ENCODE data around the gene GNG3.
"Not testable (repeated sequence)": the region's sequence is repeated elsewhere in the genome, so short reads cannot be mapped to it uniquely, and the experiment has no call there.

GNG3 gene

DNA sequence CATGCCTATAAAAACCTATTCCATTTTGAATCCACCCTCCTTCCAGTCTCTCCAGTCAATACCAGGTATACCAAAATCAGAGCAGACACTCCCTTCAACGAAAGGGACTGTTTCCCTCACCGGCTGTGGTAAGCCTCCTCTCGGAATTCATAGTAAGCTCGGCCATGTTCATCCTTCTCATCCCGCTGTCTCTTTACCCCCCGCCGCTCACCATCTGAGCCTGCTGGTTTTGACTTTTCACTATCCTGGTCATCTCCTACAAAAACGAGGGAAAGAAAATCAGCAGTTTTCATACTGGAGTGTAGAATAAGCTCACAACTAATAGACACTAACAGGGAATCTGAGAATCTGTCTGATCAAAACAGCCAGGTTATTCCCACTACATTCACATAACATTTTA is 16.7 kb downstream of the GNG3 start:
- H3K4me1 Mint-ChIP-seq = peaks cover 33% of the 10 kb centered on the region
- DNase-seq (ENCODE audit: low spot score in 2 of 2) = no peak

DNA sequence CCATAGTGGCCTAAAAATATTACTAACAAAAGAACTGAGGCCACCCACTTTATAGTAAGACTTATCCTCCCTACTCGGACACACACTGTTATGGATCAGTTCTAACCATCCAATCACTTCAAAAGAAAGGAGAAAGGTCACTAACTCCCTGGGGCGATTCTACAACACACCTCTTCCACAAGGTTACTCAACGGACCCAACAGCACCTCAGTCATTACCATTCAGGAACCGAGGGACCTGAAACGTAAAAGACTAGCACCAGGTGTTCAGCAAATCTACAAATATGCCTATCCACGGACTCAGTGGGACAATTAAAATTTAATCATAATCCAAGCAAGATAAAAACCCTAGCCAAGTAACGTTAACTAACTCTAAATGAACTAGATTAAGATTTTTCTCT is 18.2 kb downstream of the GNG3 start:
- Mint-ChIP-seq H3K9me3 (no peaks in the 10 kb centered on the region), H3K4me3 (peak overlapping the region; percentile 89), H3K36me3 (peaks cover 95% of the 10 kb centered on the region), H3K4me1 (peaks cover 23% of the 10 kb centered on the region), H3K27ac (peak overlapping the region; percentile 99)
- DNase-seq (ENCODE audit: low spot score in 2 of 2) (no peak), ATAC-seq (no peak)

More for the DNA sequence above, 16.7 kb downstream of the GNG3 start:
- Mint-ChIP-seq H3K36me3 (peaks cover 98% of the 10 kb centered on the region), H3K27ac (peak overlapping the region; percentile 99), H3K4me3 (peak overlapping the region; percentile 89), H3K9me3 (no peaks in the 10 kb centered on the region)
- no peak for ATAC-seq

DNA sequence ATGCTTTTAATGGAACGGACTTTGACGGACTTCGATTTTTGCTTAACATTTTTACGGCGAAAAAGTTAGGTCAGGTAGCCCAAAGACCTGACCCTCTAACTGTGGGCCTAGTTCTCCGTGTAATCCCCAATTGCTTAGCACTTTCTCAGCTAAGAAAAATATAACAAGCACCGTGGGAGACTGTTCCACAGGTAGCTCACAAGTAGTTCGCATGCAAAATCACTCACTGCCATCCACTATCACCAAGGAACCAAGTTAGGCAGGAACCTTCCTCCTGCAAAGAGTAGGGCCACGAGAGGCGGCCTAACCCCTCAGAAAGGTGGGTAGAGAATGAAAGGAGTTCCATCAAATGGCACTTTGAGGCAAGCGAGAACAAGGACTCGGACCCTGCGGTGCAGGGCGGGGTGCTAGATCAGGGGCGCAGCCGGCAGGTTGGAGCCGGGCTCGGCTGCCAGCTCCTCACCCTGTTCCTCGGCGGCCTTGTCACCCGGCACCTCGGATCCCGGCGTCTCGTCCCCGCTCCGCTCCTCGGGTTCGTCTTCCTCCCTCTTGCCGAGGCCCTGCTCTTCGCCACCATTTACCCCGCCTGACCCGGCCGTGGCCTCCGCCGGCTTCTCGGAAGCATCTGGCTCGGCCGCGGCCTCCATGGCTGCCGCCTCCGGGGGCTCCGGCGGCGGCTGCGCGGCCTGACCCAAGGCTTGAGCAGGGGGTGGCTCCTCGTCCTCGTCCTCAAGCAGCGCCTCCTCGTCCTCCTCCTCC is 18.9 kb downstream of the GNG3 start:
- H3K4me3 Mint-ChIP-seq = peak overlapping the region; percentile 89
- peaks cover 28% of the 10 kb centered on the region for H3K4me1 Mint-ChIP-seq
- no peaks in the 10 kb centered on the region for H3K9me3 Mint-ChIP-seq
- DNase-seq (ENCODE audit: low spot score in 2 of 2) (peak in 1 of 2 donors; percentile 70), ATAC-seq (no peak)
- peak overlapping the region; percentile 99 for H3K27ac Mint-ChIP-seq
- H3K36me3 Mint-ChIP-seq = peaks cover 95% of the 10 kb centered on the region

DNA sequence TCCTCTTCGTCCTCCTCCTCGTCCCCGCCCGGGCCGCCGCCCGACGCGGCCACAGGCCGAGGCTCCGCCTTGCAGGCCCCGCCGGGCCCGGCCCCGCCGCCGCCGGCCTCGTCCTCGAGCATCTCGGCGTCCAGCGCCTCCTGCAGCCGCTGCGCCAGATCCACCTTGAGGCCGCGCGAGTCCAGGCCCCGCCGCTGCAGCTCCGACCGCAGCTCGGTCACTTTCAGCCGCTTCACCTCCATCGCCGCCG is 19.4 kb downstream of the GNG3 start:
- no peak for DNase-seq (ENCODE audit: low spot score in 2 of 2)
- ATAC-seq = peak; percentile 12
- peak overlapping the region; percentile 99 for H3K27ac Mint-ChIP-seq
- H3K4me1 Mint-ChIP-seq = peaks cover 30% of the 10 kb centered on the region
- no peaks in the 10 kb centered on the region for H3K9me3 Mint-ChIP-seq
- H3K4me3 Mint-ChIP-seq = peak overlapping the region; percentile 89
- H3K36me3 Mint-ChIP-seq = peaks cover 95% of the 10 kb centered on the region

DNA sequence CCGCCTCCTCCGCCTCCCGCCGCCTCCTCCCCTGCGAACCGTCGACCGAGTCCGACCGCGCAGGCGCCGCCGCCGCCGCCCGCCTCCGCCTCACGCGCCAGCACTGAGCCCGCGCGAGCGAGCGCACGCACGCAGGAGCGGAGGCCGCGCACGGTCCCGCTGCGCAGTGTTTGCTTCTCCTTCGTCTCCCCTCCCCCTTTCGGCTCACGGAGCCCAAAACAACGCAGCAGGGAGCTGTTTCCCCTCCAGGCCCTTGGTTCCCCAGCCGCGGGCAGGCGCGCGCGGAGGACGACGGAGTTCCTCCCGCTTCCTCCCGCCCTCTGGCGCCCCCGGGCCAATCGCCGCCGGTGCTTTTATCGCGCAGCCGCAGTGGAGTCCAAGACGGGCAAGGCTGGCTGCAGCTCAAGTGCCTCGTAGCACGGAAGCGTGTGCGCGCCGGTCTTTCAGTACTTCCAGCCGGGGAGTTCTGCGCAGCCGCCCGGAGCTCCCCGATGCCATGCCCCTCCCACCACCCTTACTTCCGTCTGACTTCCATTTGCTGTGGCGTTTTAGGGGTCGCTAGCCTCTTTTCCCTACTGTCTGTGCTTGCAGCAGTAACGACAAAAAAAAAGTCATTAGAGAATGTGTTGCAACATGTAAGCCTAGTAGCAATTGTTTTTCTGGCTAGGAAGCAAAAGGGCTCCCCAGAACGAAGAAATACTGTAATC is 19.8 kb downstream of the GNG3 start, which contains the start of gene HNRNPUL2:
HNRNPUL2 (minus strand) TSS at position 293 of the 707 bp plus-strand sequence. CDS start 301 bp downstream, outside the sequence.
- peak; percentile 98 to 99 for DNase-seq (ENCODE audit: low spot score in 2 of 2)
- no peaks in the 10 kb centered on the region for H3K9me3 Mint-ChIP-seq
- H3K4me1 Mint-ChIP-seq = peaks cover 30% of the 10 kb centered on the region
- H3K27ac Mint-ChIP-seq = peak within 1 kb of the TSS; percentile 99
- H3K36me3 Mint-ChIP-seq = peaks cover 95% of the 10 kb centered on the region
- peak; percentile 89 for ATAC-seq
- peak within 1 kb of the TSS; percentile 89 for H3K4me3 Mint-ChIP-seq

DNA sequence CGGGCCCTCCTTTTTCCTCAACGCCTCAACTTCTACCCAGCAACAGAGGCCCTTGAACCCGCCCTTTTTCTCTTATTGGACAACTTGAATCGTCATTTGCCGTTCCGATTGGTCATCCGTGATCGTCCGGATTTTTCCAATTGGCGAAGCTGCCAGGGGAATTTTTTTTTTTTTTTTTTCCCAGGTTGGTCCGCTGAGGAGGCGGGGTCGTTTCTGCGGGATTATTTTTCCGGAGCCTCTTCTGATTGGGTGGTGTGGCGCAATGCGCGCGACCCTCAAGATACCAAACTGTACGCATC is 20.3 kb downstream of the GNG3 start:
- peak in 1 of 2 donors; percentile 61 for DNase-seq (ENCODE audit: low spot score in 2 of 2)
- H3K4me1 Mint-ChIP-seq = peaks cover 30% of the 10 kb centered on the region
- peak overlapping the region; percentile 89 for H3K4me3 Mint-ChIP-seq
- peak overlapping the region; percentile 99 for H3K27ac Mint-ChIP-seq
- H3K36me3 Mint-ChIP-seq = peaks cover 95% of the 10 kb centered on the region
- no peaks in the 10 kb centered on the region for H3K9me3 Mint-ChIP-seq
- ATAC-seq = peak; percentile 77

DNA sequence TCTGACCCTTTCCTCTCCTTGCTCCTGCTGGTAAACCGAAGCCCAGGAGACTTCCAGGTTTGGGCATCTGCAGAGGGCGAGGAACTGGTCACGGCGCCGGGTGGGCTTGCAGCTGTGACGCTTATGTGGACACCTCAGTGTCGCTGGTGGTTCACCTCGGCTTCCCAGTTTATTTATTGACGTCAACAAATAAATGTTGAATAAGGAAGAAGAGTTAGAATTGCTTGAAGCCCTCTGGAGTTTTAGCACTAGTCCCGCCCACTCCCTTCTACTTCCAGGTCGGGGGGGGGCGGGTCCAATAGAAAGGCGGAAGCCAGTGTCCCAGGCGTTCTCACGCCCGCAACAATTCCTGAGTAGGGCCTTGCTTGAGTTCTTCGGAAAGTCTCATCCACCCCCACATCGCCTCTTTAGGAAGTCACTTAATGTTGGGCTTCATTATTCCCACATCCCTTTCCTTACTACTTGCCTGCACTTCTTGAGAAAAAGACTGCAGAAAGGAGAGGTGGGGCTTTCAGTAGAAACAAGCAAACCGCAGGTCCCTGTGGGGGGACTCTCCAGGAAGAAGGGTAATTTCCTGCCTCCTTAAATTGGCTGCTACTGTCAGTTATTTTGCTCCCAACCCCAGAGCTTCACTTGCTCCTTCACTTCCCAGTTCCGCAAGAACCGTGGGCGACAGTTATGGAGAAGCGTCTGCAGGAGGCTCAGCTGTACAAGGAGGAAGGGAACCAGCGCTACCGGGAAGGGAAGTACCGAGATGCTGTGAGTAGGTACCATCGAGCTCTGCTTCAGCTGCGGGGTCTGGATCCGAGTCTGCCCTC is 20.9 kb downstream of the GNG3 start, which contains the start of gene TTC9C:
TTC9C (plus strand) TSS at position 316 of the 818 bp plus-strand sequence; CDS start at position 679, 363 bp downstream.
- H3K4me1 Mint-ChIP-seq = peaks cover 29% of the 10 kb centered on the region
- ATAC-seq (peak; percentile 36), DNase-seq (ENCODE audit: low spot score in 2 of 2) (peak; percentile 63 to 90)
- H3K27ac Mint-ChIP-seq = peak within 1 kb of the TSS; percentile 99
- H3K9me3 Mint-ChIP-seq = no peaks in the 10 kb centered on the region
- H3K36me3 Mint-ChIP-seq = peaks cover 95% of the 10 kb centered on the region
- peak within 1 kb of the TSS; percentile 89 for H3K4me3 Mint-ChIP-seq

DNA sequence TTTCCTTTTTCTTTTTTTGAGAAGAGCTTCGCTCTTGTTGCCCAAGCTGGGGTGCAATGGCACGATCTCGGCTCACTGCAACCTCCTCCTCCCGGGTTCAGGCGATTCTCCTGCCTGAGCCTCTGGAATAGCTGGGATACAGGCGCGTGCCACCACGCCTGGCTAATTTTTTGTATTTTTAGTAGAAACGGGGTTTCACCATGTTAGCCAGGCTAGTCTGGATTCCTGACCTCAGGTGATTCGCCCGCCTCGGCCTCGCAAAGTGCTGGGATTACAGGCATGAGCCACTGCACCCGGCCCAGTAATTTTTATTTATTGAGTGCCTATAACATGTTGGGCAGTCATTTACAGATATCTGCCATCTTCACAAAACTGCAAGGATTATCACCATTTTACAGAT is 22.6 kb downstream of the GNG3 start:
- Mint-ChIP-seq H3K4me1 (peaks cover 15% of the 10 kb centered on the region), H3K36me3 (peaks cover 93% of the 10 kb centered on the region), H3K4me3 (peak overlapping the region; percentile 89), H3K27ac (peak overlapping the region; percentile 14)
- not testable (repeated sequence) for ATAC-seq; H3K9me3 Mint-ChIP-seq; DNase-seq (ENCODE audit: low spot score in 2 of 2)

DNA sequence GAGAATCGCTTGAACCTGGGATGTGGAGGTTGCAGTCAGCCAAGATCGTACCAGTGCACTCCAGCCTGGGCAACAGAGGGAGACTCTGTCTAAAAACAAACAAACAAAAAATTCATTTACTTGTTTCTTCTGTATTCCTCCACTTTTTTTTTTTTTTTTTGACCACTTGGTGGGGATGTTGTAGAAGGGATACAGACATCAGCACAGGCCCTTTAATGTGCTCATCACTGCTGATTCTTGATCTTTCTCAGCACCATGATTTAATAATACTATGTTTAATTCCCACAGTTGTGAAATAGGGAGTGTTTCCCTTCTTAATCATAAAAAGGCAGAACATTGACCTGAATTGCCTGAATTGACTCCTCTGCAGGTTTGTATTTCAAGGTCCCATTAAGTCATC is 25.4 kb downstream of the GNG3 start:
- no peak for DNase-seq (ENCODE audit: low spot score in 2 of 2)

DNA sequence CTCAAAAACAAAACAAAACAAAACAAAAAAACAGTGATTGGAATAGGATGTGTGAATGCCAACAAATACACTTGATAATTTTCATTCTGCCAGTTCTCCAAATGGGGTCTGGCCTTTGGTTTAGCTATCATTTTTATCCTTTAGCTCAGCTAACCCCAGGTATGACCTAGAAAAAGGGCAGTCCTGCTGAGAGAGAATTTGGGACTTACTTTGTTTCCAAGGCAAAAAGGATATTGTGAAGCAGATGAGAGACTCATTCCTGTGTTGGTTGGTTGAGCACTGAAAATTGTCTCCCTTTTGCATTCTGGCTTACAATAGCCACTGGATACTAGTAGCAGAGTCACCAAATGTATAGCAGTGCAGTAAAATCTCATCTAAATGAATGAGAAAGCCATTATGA is 29.7 kb downstream of the GNG3 start:
- H3K4me3 Mint-ChIP-seq = no peak overlapping the region

More for the DNA sequence above, 25.4 kb downstream of the GNG3 start:
- Mint-ChIP-seq H3K4me3 (no peak overlapping the region), H3K4me1 (peaks cover 7% of the 10 kb centered on the region), H3K9me3 (no peaks in the 10 kb centered on the region), H3K36me3 (peaks cover 93% of the 10 kb centered on the region), H3K27ac (no peak overlapping the region)
- ATAC-seq = peak; percentile 40

DNA sequence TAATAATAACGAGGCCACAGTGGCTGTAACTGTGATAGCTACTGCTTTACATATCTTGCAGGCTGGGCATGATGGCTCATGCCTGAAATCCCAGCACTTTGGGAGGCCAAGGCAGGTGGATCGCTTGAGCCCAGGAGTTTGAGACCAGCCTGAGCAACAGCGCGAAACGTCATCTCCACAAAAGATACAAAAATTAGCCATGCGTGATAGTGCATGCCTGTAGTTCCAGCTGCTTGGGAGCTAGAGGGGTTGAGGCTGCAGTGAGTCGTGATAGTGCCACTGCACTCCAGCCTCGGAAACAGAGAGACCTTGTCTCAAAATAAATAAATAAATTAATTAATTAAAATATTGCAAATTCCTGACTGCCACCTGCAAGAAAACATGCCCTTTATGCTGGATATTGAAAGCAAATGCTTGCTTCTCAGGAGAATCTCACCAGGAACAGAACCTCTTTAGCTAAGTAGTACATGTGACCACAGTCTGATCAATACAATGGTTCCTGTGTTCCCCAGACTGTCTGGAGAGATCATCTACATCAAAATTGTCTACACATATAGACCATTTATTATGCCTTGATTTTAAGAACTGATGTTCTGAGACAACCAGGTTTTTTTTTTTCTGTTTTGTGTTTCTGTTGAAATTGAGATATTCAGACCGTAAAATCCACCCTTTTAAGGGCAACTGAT is 40.1 kb downstream of the GNG3 start:
- Mint-ChIP-seq H3K9me3 (no peaks in the 10 kb centered on the region), H3K4me1 (peaks cover 8% of the 10 kb centered on the region), H3K27ac (no peak overlapping the region), H3K4me3 (no peak overlapping the region), H3K36me3 (peaks cover 13% of the 10 kb centered on the region)
- ATAC-seq = no peak
- no peak for DNase-seq (ENCODE audit: low spot score in 2 of 2)

More for the DNA sequence above, 29.7 kb downstream of the GNG3 start:
- ATAC-seq (no peak), DNase-seq (ENCODE audit: low spot score in 2 of 2) (no peak)
- Mint-ChIP-seq H3K36me3 (peaks cover 98% of the 10 kb centered on the region), H3K9me3 (no peaks in the 10 kb centered on the region), H3K4me1 (no peaks in the 10 kb centered on the region), H3K27ac (no peak overlapping the region)

DNA sequence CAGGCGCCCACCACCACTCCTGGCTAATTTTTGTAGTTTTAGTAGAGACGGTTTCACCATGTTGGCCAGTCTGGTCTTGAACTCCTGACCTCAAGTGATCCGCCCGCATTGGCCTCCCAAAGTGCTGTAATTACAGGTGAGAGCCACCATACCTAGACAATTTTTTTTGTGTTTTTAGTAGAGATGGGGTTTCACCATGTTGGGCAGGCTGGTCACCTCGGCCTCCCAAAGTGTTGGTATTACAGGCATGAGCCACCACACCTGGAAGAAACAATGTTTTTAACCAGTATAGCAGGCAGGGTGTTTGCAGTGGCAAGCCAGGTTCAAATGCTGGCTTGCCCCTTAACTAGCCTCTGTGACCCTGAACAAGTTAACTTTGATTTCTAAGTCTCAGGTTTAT is 42.5 kb downstream of the GNG3 start:
- peaks cover 25% of the 10 kb centered on the region for H3K36me3 Mint-ChIP-seq
- H3K9me3 Mint-ChIP-seq; H3K4me3 Mint-ChIP-seq; ATAC-seq; DNase-seq (ENCODE audit: low spot score in 2 of 2): not testable (repeated sequence)
- H3K4me1 Mint-ChIP-seq = peaks cover 20% of the 10 kb centered on the region
- peak overlapping the region; percentile 5 for H3K27ac Mint-ChIP-seq

DNA sequence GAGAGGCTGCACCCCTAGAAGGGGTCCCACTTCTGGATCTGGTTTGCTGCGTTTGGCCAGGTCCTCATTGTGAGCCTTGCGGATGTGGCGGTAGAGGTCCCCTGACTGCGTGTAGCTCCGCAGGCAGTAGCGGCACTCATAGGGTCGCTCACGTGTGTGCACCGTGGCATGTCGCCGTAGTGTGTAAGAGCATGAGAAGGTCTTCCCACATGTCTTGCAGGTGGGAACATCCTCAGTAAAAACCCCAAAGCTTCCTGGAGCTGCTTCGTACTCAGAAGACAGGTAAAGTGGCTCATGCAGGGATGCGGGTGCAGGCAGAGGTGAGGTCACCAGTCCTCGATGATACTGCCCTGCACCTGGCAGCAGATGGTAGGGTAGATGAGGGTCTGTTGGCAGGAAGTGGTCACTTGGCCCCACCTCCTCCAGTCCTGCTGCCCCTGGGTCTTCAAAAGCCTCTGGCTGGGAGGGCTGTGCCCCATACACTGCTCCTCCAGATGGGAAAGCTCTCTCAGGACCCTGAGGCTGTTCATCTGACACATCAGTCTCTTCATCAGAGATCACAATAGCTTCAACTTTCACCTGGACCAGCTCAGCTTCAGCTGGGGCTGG is 44.8 kb downstream of the GNG3 start:
- H3K27ac Mint-ChIP-seq = no peak overlapping the region
- H3K9me3 Mint-ChIP-seq = no peaks in the 10 kb centered on the region
- DNase-seq (ENCODE audit: low spot score in 2 of 2) (no peak), ATAC-seq (no peak)
- H3K36me3 Mint-ChIP-seq = peaks cover 25% of the 10 kb centered on the region
- peaks cover 20% of the 10 kb centered on the region for H3K4me1 Mint-ChIP-seq
- H3K4me3 Mint-ChIP-seq = peak overlapping the region; percentile 87

DNA sequence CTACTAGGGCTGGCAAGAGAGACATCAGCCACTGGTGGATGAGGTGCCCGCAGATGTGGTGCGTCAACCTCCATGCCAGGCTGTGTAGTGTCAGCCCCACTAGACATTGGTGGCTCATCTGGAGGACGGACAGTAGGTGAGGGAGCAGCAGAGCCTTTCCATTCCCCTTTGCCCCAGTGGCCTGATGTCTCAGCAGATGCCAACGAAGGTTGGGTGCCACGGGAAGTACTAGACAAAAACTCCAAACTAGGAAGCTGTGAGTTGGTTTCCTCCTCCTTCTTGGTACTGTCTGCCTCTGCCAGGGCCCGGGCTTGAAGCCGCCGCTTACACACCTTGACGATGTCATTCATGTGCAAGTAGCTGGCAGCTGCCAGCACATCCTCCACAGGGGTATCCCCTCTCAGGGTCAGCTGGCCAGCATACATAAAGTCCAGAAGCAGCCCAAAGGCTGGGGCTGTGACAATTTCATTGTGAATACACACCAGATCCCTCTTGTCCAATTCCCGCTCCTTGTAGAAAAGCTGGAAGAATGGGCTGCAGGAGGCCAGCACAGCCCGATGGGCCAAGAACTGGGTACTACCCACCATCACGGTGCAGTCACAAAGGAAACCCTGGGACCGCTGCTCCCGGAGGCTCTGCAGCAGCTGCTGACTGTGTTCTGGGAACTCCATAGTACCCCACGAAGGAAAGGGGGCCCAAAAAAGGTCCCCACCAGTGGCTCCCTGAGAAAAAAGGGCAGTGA is 45.7 kb downstream of the GNG3 start:
- H3K36me3 Mint-ChIP-seq = peaks cover 25% of the 10 kb centered on the region
- H3K4me3 Mint-ChIP-seq = peak overlapping the region; percentile 87
- H3K27ac Mint-ChIP-seq = peak overlapping the region; percentile 92
- DNase-seq (ENCODE audit: low spot score in 2 of 2) (peak in 1 of 2 donors; percentile 11), ATAC-seq (no peak)
- no peaks in the 10 kb centered on the region for H3K9me3 Mint-ChIP-seq
- H3K4me1 Mint-ChIP-seq = peaks cover 20% of the 10 kb centered on the region
